Upper lobe of left lung (tissue), 4 donors: ENCODE measurements around the gene TRHDE.

ENCODE experiments used
- CTCF ChIP-seq, 6 experiments: fragments of 450-650 bp in 4 of 6; fragments of 200-600 bp in 2 of 6; sonication (generic) in 2 of 6; IDR thresholded peaks; one replicate each; pipeline ENCODE4 v1.5.1; 2016 to 2019; ENCODE audit warnings: antibody characterized with exemption in 6 of 6
- POLR2A ChIP-seq, 4 donors: fragments of 450-650 bp; IDR thresholded peaks; one replicate each; pipeline ENCODE4 v1.5.1; 2016 to 2017; ENCODE audit warnings: antibody characterized with exemption in 4 of 4, mild to moderate bottlenecking in 2 of 4

GRCh38 chr12:72406111-72406510 is 133.9 kb downstream of the TRHDE start:
- TF ChIP-seq CTCF (IDR thresholded peaks at IDR 0.05) (no peak), POLR2A (IDR thresholded peaks at IDR 0.05) (no peak)
